PC-9 (cell line): ENCODE results near the gene NIPAL3. TPM values are rescaled to one million over a fixed set of nuclear protein-coding genes. Genes with fewer than 3 reads are reported as not detected.

ENCODE experiments used
- BruUV-seq: library from RNA; stranded (reverse); fragments of 400-500 nt; replicated peaks from 2 replicates; lab custom pipeline; 2021; lab: Mats Ljungman, UMichigan
- CTCF ChIA-PET: fragments of 300-600 bp; sonication (Branson Sonifier 250); formaldehyde crosslinking; loops from one replicate; lab custom pipeline; 2022; ENCODE audit warnings: antibody characterized with exemption; lab: Charles Lee
- POLR2A ChIA-PET: fragments of 300-600 bp; sonication (Branson Sonifier 250); formaldehyde crosslinking; loops from one replicate; lab custom pipeline; 2022; ENCODE audit warnings: antibody characterized with exemption; ENCODE audit not compliant: unreplicated experiment; lab: Charles Lee
- DNase-seq, 2 experiments: peaks; one replicate each; pipeline versions ENCODE4 v3.0.0 to v3.0.0-alpha.2; 2015 to 2022; ENCODE audit warnings: mixed read lengths in 1 of 2
- H2AFZ ChIP-seq: fragments of 200-600 bp; sonication (generic); 2 replicates; pipeline ENCODE4 v1.8.1; 2017; ENCODE audit warnings: antibody characterized with exemption
- H3F3A ChIP-seq: fragments of 200-600 bp; sonication (generic); 2 replicates; pipeline ENCODE4 v1.8.1; 2017; ENCODE audit warnings: antibody characterized with exemption, mild to moderate bottlenecking, low read depth; ENCODE audit not compliant: insufficient read depth
- H3K27ac ChIP-seq: fragments of 200-600 bp; sonication (generic); 2 replicates; pipeline ENCODE4 v1.6.1; 2016; ENCODE audit warnings: mixed run types
- H3K27me3 ChIP-seq: fragments of 200-600 bp; sonication (generic); 2 replicates; pipeline ENCODE4 v1.6.1; 2016; ENCODE audit warnings: low read depth, mixed run types; ENCODE audit not compliant: insufficient read depth
- H3K36me3 ChIP-seq: fragments of 200-600 bp; sonication (generic); 2 replicates; pipeline ENCODE4 v1.6.1; 2016; ENCODE audit warnings: low read depth, mixed run types
- H3K4me1 ChIP-seq: fragments of 200-600 bp; sonication (generic); replicated peaks from 2 replicates; pipeline ENCODE4 v1.6.1; 2016; ENCODE audit warnings: mixed run types; ENCODE audit not compliant: insufficient read depth
- H3K4me2 ChIP-seq: fragments of 200-600 bp; sonication (generic); 2 replicates; pipeline ENCODE4 v1.6.1; 2017; ENCODE audit warnings: mixed run types
- H3K4me3 ChIP-seq: fragments of 200-600 bp; sonication (generic); 2 replicates; pipeline ENCODE4 v1.6.1; 2016; ENCODE audit warnings: mixed run types
- H3K79me2 ChIP-seq: fragments of 200-600 bp; sonication (generic); 2 replicates; pipeline ENCODE4 v1.6.1; 2017; ENCODE audit warnings: low read depth, mixed run types
- H3K9me2 ChIP-seq: fragments of 200-600 bp; sonication (generic); 2 replicates; pipeline ENCODE4 v1.8.1; 2017; ENCODE audit warnings: mild to moderate bottlenecking; ENCODE audit not compliant: insufficient read depth
- H3K9me3 ChIP-seq: fragments of 200-600 bp; sonication (generic); 2 replicates; pipeline ENCODE4 v1.8.1; 2016; ENCODE audit warnings: low read depth; ENCODE audit not compliant: insufficient read depth
- H4K20me1 ChIP-seq: fragments of 200-600 bp; sonication (generic); 2 replicates; pipeline ENCODE4 v1.8.1; 2017; ENCODE audit not compliant: insufficient read depth
- CTCF ChIP-seq: fragments of 200-600 bp; sonication (generic); conservative IDR thresholded peaks from 2 replicates; pipeline ENCODE4 v1.6.1; 2017; ENCODE audit warnings: mixed run types, antibody characterized with exemption, mild to moderate bottlenecking, moderate library complexity
- EZH2 ChIP-seq: fragments of 200-600 bp; sonication (generic); IDR thresholded peaks from 2 replicates; pipeline ENCODE4 v1.8.0; 2017; ENCODE audit warnings: antibody characterized with exemption, low read depth
- intact Hi-C: fragments of 100-400 bp; cut with micrococcal nuclease; formaldehyde crosslinking; loops from one replicate; pipeline ENCODE4 v1.10.0; 2022; ENCODE audit not compliant: unreplicated experiment
- total RNA-seq: library from RNA; stranded (reverse); gene quantifications from 2 replicates; pipeline ENCODE4 v1.2.3, GENCODE V29; 2021

The NIPAL3 gene
- total RNA-seq, 1 experiment from 2014 or later: 42.0 TPM

- ChIA-PET CTCF (no interaction called here), POLR2A (no interaction called here)
- no peak overlapping the region for H2AFZ ChIP-seq
- H3K9me3 ChIP-seq: no peaks in the 10 kb centered on the region
- intact Hi-C loops: no loop called here
- H3K4me3 ChIP-seq: no peak overlapping the region
- no peaks in the 10 kb centered on the region for H3K4me1 ChIP-seq
- no peaks in the 10 kb centered on the region for H3K36me3 ChIP-seq
- TF ChIP-seq EZH2 (no peak), CTCF (no peak)
- no peaks in the 10 kb centered on the region for H3K9me2 ChIP-seq
- H3K4me2 ChIP-seq: no peak overlapping the region
- DNase-seq: no peak
- no peaks in the 10 kb centered on the region for H3F3A ChIP-seq
- no peak overlapping the region for H3K27ac ChIP-seq
- H3K27me3 ChIP-seq: no peaks in the 10 kb centered on the region
- H3K79me2 ChIP-seq: no peaks in the 10 kb centered on the region
- H4K20me1 ChIP-seq: no peaks in the 10 kb centered on the region
- no TSS peak for BruUV-seq
Observed at GRCh38 chr1:24440436-24440835, 24.8 kb downstream of the NIPAL3 start.

GRCh38 chr1:24441480-24441879, 25.9 kb downstream of the NIPAL3 start:
- ChIA-PET POLR2A (no interaction called here), CTCF (no interaction called here)
- H3F3A ChIP-seq: no peaks in the 10 kb centered on the region
- H3K27me3 ChIP-seq: no peaks in the 10 kb centered on the region
- H3K79me2 ChIP-seq: no peaks in the 10 kb centered on the region
- no peaks in the 10 kb centered on the region for H4K20me1 ChIP-seq
- H3K4me2 ChIP-seq: no peak overlapping the region
- H3K4me3 ChIP-seq: no peak overlapping the region
- no peaks in the 10 kb centered on the region for H3K9me2 ChIP-seq
- intact Hi-C loops: no loop called here
- H3K36me3 ChIP-seq: no peaks in the 10 kb centered on the region
- H3K27ac ChIP-seq: no peak overlapping the region
- H3K9me3 ChIP-seq: no peaks in the 10 kb centered on the region
- TF ChIP-seq EZH2 (no peak), CTCF (no peak)
- no peaks in the 10 kb centered on the region for H3K4me1 ChIP-seq
- no TSS peak for BruUV-seq
- DNase-seq: no peak
- H2AFZ ChIP-seq: no peak overlapping the region

GRCh38 chr1:24441996-24442668, 26.5 kb downstream of the NIPAL3 start:
- intact Hi-C loops: no loop called here
- ChIA-PET CTCF (no interaction called here), POLR2A (no interaction called here)
- H3K9me2 ChIP-seq: no peaks in the 10 kb centered on the region
- H3K36me3 ChIP-seq: no peaks in the 10 kb centered on the region
- H3K27ac ChIP-seq: no peak overlapping the region
- H3K27me3 ChIP-seq: no peaks in the 10 kb centered on the region
- no peak for DNase-seq
- TF ChIP-seq EZH2 (no peak), CTCF (no peak)
- H3K9me3 ChIP-seq: no peaks in the 10 kb centered on the region
- no peak overlapping the region for H3K4me3 ChIP-seq
- no peaks in the 10 kb centered on the region for H3F3A ChIP-seq
- H3K4me2 ChIP-seq: no peak overlapping the region
- no peak overlapping the region for H2AFZ ChIP-seq
- no TSS peak for BruUV-seq
- H3K79me2 ChIP-seq: no peaks in the 10 kb centered on the region
- H4K20me1 ChIP-seq: no peaks in the 10 kb centered on the region
- H3K4me1 ChIP-seq: no peaks in the 10 kb centered on the region
